ENCODE data around the gene NXPH3. TPM values are rescaled to one million over a fixed set of nuclear protein-coding genes. Genes with fewer than 3 reads are reported as not detected.

Gene NXPH3
- total RNA-seq, result 0.38 and 2.0 TPM in 2 replicates

DNA sequence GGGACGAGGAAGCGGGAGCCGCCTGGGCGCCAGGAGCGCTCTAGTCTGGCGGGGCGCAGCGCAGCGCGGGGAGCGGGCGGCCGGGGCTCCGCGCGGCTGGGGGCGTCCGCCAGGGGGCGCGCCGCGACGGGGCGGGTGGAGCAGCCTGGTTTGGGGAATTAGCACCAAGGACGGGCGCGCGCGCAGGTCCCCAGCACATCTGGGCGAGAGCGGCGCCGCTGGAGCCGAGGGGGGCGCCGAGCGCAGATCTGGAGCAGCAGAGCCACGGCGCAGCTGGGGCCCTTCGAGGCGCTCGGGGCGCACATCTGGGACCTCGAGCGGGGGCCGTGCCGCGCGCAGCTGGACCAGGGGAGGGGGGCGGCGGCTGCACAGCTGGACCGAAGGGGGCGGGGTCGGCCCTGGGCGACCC, at the start of gene NXPH3:
NXPH3 (plus strand) TSS at position 193 of the 409 bp plus-strand sequence. CDS start 349 bp downstream, outside the sequence.

Other genes with a start within 250 kb of the NXPH3 start
- 6.3 and 8.7 TPM in 2 replicates for gene ZNF652, start 213.6 kb upstream of the NXPH3 start, total RNA-seq
- 107 and 208 TPM in 2 replicates for gene PHB1, start 161.0 kb upstream of the NXPH3 start, total RNA-seq
- gene NGFR, start 80.6 kb upstream of the NXPH3 start, total RNA-seq, result 0.19 and 0.28 TPM in 2 replicates
- gene SPOP, start 102.2 kb downstream of the NXPH3 start, total RNA-seq, result 68.8 and 83.8 TPM in 2 replicates
- gene SLC35B1, start 132.1 kb downstream of the NXPH3 start, total RNA-seq, result 42.0 and 72.5 TPM in 2 replicates
- gene FAM117A, start 188.3 kb downstream of the NXPH3 start, total RNA-seq, result 0.96 and 3.4 TPM in 2 replicates
- 28.6 and 29.3 TPM in 2 replicates for gene KAT7, start 212.8 kb downstream of the NXPH3 start, total RNA-seq